Dermis blood vessel endothelial cell (primary cell): ENCODE results near the gene FLVCR2. TPM values are rescaled to one million over a fixed set of nuclear protein-coding genes. Genes with fewer than 3 reads are reported as not detected.
"Not testable (repeated sequence)": the region's sequence is repeated elsewhere in the genome, so short reads cannot be mapped to it uniquely, and the experiment has no call there.

Experiments used
- DNase-seq: peaks from one replicate; pipeline ENCODE4 v3.0.0; 2010
- total RNA-seq: library from RNA; depleted of rRNA; stranded (reverse); fragments of >200 nt; gene quantifications from 2 replicates; pipeline ENCODE4 v1.2.3, GENCODE V29; 2014

FLVCR2 gene
- total RNA-seq, 1 donor from 2014 or later = 10.6 TPM

DNA sequence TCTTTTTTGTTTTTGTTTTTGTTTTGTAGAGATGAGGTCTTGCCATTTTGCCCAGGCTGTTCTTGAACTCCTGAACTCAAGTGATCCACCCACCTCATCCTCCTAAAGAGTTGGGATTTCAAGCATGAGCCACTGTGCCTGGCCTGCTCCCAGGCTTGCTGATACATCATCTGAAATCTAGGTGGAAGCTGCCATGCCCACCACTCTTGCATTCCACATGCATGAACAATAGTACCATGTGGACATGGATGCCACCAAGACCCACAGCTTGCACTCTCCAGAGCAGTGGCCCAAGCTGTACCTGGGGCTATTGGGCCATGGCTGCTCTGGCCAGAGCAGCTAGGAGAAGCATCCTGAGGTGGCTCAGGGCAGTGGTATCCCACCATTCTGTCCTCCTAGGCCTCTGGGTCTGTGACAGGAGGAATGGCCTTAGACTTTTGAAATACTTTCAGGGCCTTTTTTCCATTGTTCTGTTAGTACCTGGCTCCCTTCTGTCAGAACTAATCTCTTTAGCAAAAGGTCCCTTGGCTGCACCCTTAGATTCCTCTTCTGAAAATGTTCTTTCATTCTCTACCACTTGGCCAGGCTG lies 13.7 kb downstream of the FLVCR2 start:
- DNase-seq = no peak

DNA sequence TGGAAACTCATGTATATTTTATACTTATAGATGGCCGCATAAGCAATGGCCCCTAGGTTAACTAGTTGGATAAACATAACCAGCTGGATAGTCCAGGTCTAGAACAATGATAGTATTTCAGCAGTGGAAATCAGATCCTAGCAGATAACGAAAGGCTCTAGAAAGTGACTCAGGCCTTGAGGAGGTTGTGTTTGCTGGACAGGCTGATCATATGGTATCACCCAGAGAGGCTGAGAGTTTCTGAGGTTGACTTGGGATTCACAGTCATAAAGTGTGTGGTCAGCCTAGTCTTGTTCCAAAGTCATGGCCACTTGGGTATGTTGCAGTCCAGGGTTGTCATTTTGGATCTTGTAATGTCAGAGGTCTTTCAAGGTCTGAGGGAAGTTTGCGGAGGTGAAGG lies 16.8 kb downstream of the FLVCR2 start:
- no peak for DNase-seq

DNA sequence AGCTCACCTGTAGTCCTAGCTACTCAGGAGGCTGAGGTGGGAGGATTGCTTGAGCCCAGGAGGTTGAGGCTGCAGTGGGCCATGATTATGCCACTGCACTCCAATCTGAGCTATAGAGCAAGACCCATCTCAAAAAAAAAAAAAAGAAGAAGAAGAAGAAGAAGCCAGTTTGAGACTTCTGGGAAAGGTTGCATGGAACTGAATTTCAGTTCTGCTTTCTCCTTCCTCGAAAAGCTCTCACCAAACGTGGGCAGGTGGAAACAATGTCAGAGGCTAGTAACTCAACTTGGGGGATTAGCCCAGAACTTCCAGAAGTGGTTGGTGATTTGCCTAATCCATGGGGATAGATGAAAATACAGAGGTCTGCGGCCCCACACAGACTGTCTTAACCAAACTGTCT lies 18.7 kb downstream of the FLVCR2 start:
- no peak for DNase-seq

DNA sequence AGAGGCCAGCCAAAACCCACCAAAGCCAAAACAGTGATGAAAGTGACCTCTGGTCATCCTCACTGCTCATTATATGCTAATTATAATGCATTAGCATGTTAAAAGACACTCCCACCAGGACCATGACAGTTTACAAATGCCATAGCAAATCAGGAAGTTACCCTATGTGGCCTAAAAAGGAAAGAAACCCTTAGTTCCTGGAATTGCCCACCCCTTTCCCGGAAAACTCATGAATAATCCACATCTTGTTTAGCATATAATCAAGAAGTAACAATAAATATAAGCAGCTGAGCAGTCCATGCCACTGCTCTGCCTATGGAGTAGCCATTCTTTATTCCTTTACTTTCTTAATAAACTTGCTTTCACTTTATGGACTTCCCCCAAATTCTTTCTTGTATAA lies 21.7 kb downstream of the FLVCR2 start:
- DNase-seq = not testable (repeated sequence)

- not testable (repeated sequence) for DNase-seq
These were observed 22.6 kb downstream of the FLVCR2 start for GRCh38 chr14:75601061-75601460.

DNA sequence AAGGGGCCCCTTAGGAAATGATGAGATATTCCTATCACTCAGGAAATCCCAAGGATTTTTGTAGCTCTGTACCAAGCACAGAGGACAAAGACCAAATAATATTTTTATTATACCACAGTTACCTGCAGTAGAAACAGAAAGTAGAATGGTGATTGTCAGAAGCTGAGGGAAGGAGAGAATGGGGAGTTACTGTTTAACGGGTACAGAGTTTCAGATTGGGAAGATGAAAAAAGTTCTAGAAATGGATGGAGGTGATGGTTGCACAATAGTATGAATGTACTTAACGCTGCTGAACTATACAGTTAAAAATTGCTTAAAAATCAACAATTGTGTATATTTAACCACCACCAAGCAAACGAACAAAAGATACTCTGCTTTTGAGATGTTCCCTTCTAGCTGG lies 24.1 kb downstream of the FLVCR2 start:
- no peak for DNase-seq

GRCh38 chr14:75604979-75605851 lies 26.8 kb downstream of the FLVCR2 start:
- peak; percentile 91 for DNase-seq

GRCh38 chr14:75605916-75606315 lies 27.5 kb downstream of the FLVCR2 start:
- no peak for DNase-seq

DNA sequence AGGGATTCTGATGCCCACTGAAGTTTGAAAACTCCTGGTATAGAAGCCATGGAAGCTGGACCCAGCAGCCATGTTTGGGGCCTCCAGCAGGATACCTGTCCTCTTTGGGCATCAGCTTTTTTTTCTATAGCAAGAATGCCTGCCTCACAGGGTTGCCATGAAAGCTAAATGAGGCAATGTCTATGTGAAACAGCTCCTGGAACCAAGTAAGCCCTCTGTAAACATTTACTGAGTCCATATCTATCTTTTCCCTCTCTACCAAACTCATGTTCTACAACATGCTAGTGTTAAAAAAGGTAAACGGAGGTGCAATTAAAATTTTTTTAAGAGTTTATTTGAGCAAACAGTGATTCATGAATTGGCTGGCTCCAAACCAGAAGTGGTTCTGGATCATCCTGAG lies 28.6 kb downstream of the FLVCR2 start:
- no peak for DNase-seq

GRCh38 chr14:75607842-75608640 lies 29.6 kb downstream of the FLVCR2 start:
- no peak for DNase-seq

- no peak for DNase-seq
These were observed 30.7 kb downstream of the FLVCR2 start for GRCh38 chr14:75609116-75609515.

DNA sequence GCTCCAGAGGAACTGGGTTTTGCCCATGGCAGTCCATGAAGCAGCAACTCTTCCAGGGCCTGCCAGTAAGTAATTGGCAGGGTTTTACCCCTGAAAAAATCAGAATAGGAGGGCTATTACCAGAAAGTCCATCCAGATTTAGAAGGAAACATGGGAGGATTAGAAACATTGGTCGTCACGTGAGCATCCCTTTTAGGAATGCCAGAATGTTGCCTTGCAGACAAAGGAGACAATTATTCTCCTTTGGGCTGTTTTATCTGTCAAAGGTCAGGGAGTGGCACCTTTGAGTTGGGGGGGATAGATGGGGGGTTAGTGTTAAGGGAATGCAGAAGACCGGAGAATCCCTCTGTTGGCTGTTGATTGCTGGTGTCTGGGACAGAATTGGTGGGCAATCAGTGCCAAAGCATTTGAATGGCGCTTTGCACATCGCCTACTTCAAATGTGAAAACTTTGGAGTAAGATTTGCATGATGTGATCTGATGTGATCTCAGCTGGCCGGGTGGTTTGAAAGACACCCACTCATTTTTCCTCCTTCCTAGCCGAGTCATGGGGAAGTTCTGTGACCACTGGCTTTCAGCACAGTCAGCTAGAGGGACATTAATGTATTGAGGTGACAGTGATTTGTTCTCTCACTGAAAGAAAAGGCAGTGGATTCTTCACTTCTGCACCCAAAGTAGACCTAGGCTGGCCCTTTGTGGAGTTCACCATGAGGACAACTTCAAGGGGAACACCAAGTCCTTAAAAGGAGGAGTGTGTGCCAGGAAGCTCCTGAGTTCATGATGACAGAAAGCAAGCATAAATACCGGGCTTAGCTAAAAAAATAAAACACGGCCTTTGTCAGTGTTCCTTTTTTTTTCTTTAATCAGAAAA lies 31.4 kb downstream of the FLVCR2 start:
- no peak for DNase-seq

DNA sequence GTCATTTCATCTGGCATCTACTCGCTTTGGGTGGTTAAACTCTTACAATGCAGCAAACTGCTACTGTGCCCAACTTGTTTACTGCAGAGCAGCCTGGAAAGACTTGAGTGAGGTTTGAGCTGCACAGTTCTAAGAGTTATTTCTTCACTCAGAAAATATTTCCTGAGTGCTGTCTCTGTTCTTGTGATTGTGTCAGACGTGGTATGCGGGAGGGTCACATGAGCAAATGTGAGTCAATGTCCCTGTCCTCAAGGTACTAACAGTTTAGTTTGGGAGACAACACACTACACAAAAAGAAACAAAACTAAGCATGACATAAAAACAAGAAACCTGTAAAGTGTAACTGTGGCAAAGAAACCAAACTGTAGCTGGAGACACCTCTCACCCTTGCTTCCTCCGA lies 32.4 kb downstream of the FLVCR2 start:
- no peak for DNase-seq

GRCh38 chr14:75612157-75612556 lies 33.7 kb downstream of the FLVCR2 start:
- no peak for DNase-seq

DNA sequence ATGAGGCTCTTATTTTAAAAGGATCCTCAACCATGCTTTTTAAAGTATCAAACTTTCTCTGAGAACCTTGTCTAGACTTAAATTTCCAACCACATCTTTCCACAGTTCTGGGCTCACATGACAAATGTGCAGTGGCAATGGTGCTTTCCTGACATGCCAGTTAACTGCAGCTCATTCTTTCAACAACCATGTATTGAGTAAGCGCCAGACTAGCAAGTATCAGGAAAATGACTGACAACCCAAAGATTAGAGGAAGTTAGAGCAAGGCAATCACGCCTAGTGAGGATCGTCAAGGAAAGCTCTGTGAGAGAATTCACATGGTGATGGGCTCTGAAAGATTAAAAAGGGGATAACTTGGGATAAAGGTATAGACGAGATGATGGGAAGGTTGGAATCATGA lies 35.8 kb downstream of the FLVCR2 start:
- no peak for DNase-seq

- DNase-seq = no peak
These were observed 36.8 kb downstream of the FLVCR2 start for GRCh38 chr14:75615200-75615599.

- peak; percentile 36 for DNase-seq
These were observed 41.1 kb downstream of the FLVCR2 start for GRCh38 chr14:75619548-75619947.

DNA sequence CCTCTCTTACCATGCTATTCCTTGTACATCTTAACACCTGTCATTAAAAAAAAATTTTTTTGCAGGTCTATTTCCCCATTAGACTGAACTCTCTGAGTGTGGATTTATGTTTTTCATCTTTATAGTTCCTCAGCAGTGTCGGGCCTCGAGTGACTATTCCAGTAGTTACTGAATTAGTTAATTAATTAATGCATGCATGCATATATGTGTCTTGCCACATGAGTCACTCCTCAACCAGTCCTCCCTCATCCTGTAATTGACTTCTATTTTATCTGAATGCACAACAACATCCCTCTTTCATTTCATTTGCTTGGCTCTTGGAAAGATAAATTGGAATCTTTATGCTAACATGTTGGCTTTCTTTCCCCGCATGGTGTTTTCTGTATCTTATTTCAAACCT lies 46.6 kb downstream of the FLVCR2 start:
- no peak for DNase-seq

GRCh38 chr14:75626396-75626795 lies 48.0 kb downstream of the FLVCR2 start:
- DNase-seq = no peak

DNA sequence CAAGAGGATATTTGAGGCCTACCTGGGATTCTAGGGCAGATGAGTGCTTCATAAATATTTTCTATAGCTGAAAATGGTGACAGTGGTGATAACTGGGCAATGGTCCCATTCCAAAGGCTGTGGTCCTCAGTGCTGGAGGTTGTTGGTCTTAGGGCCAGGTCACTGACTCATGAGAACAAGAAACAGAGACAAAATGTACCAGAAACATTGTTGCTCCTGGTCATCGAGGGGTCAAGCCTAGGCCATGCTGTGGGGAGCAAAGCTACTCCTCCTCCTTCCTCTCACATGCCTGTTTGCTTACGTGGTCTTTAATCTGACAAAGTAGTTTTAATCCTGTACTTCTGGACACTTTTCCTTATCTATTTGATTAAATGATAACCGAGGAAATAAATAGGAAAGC lies 48.4 kb downstream of the FLVCR2 start:
- no peak for DNase-seq

- no peak for DNase-seq
These were observed 49.0 kb downstream of the FLVCR2 start for GRCh38 chr14:75627406-75627805.

DNA sequence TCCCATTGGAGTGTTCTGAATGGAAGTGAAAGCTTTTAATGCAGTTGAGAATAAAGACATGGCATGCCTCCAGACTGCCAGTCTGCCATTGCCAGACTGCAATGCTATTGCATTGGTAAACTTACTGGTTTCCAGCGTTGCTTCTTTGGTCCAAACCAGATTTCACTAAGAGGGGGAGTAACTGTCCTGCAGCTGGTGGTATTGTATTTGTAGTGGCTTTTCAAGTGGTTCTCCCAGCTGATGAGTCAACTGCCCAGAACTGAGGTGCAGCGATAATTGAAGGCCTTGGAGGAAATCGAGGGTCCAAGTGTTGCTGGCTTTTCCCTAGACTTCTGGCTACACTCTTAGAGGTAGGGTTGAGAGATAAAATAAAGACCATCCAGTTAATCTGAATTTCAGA lies 50.4 kb downstream of the FLVCR2 start:
- DNase-seq = no peak
